ENCODE measurements around the gene KCNQ1.

The KCNQ1 gene

DNA sequence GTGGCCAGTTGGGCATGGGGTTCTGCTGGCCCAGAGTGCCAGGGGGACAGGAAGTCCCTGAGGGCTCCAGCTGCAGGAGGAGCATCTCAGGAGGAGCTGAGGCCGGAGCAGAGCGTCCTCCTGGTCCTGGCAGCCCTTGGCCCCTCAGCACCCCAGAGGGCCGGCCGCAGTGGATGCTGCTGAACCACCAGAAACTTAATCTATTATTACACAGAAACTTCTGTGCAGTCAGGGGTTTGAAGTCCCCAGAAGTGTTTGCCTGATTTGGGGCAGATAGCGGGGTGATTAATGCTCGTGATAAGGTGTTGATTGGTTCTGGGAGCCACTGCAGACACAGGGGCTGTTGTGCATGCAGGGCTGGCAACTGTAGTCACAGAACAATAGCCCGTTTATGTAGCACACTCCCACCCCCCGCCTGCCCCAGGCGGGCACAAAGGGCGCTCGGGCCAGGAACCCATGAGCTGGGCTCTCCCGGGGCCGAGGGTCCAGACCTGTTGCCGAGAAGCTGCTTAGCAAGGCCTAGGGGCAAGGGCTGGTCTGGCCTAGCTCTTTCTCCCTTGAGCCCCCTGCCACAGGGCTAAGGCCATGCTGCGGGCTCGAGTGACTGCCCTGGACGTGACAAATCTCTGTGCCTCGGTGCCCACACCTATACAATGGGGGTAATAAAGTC, 284.0 kb downstream of the KCNQ1 start:
- DNase-seq, result no peak

DNA sequence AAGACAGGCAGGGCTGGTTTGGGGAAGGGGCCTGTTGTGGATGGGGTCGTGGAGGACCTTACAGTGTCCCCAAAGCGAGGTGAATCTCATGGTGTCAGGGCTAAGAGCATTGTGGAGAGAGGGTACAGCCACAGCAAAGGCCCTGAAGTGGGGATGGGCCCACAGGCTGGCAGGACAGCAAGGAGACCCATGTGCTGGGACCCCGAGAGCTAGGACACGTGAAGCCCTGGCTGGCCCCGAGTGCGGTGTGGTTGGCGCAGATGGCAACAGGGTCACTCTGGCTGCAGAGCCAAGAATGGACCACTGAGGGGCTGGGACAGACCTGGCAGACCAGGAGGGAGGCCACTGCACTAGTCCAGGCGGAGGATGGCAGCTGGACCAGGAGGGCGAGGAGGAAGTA, 285.0 kb downstream of the KCNQ1 start:
- no peak for DNase-seq

DNA sequence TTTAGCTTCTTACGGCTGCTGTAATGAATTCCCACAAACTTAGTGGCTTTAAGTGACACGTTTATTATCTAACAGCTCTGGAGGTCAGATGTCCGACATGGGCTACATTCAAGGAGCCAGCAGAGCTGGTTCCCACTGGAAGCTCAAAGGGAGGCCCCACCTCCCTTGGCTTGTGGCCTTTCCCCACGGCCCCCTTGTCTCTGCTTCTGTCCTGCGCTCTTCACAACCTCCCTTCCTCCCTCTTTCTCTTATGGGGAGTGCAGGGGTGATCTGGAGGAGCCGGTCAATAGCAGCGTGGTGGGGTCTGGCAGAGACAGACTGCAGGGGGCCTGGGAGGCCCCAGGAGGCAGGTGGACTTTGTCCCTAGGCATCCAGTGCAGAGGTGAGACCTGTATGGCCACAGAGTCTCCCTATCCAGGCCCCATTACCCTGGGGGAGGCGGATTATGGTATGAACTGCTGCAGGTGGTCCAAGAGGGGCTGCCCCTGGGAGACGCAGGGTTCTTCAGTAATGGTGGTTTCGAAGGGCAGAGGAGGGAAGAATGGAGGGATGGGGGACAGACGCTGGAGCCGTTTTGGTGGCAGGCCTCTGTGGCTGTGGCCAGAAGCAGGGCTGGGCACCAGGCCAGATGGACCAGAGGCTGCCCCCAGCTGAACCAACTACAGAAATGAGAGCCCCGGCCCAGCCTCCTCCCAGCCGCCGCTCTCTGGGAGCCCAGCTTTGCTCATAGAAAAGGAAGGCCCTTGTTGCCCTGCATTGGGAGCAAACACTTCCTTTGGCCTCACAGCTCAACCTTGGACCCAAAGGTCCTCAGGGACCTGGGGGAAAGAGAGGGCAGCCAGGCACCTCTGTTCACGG, 285.7 kb downstream of the KCNQ1 start:
- DNase-seq, result no peak

DNA sequence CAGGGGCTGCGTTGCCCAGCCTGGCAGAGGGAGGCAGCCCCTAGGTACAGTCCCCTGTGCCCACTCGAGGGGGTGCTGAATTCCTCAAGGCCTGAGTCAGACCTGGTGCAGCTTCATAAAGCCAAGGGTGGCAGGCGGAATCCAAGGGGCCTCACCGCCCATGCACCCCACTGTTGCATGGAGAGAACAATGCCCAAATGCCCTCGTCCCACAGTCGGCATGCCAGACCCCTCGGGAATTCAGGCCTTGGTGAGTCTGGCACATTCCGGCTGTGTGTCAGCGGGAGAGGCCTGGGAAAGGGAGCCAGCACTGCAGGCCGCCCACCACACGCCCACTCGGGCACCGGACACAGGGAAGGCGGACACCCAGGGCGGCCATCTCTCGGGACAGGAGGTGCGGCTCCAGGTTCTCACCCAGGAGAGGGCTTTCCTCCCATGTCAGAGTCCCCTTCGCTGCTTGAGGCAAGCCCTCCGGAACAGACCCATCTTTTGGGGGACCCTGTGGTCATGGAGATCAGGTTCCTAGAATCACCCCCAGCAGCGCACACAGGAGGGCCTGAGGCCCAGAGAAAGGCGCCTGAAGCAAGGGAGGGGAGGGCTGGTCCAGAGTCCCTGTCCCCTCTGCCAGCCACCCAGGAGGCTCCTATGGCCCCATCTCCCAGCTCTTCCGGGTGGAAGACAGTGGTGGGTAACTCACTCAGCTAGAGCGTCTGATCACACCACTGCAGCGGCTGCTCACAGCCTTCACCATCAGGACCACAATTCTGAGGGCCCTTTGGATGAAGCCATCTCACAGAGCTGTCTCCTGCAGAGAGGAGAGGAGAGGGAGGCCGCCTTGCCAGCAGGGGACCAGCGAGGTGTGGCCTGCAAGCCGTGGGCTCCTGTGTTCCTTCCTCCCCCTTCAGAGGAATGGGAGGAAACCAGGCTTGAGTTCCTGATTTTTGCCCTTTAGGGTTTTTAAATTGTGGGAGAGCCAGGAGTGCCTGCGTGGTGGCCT, 286.6 kb downstream of the KCNQ1 start:
- DNase-seq, result no peak

DNA sequence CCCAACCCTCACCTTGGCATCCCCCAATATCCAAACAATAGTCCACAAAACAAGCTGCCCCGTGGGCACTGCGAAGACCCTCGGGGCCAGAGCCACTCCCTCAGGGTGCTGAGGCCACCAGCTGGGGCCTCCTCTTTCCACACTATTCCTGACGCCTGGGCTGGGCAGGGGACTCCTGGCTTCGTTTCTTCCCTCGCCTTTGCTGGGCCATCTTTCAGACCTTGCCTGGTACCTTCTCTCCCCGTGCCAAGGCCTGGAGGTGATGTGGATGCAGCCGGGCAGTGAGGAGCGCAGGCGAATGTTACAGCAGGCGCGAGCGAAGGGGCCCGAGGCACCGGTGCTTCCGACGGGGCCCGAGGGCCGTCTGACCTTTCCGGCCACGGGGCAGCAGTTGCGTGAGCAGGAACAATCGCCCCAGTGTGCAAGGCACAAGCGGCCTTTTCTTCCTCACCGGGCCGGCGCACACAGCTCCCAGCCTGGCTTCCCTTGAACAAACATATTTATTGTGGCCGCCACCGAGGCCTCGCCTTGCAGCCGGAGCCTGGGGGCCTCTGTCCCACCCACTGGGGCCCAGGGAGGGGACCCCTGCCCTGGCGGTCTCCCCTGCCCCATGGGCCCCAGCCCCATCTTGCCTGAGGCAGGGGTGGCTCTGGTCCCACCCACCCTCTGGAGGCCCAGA, 287.6 kb downstream of the KCNQ1 start:
- DNase-seq, result no peak

DNA sequence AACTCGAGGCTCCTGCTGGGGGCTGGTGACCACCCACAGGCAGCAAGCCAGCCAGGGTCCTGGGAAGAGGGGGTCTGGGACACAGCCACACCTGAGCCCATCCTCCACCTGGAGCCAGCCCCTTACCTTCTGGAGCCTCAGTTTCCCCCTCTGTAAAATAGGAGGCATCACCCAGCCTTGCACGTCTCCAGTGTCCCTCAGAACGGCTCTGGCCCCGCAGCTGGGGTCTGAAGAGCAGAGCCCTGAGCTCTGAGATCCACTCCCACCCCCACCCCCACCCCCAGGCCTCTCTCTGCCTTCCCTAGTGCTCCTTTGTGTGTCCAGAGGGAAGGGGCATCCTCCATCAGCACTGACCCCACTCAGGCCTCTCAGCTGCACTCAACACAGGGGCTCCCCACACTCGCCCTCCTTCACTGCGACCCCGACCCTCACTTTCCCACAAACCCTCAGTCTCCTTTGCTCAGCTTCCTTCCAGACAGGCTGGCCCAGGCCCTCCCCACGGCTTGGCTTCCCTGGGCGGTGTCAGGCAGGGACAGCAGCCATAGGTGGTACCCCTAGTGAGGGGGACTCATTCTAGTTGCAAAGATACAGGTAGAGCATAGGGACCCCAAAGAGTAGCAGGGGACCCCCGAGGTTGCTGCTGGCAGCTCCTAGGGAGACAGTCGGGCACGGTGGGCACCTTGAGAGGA, 288.3 kb downstream of the KCNQ1 start:
- no peak for DNase-seq

DNA sequence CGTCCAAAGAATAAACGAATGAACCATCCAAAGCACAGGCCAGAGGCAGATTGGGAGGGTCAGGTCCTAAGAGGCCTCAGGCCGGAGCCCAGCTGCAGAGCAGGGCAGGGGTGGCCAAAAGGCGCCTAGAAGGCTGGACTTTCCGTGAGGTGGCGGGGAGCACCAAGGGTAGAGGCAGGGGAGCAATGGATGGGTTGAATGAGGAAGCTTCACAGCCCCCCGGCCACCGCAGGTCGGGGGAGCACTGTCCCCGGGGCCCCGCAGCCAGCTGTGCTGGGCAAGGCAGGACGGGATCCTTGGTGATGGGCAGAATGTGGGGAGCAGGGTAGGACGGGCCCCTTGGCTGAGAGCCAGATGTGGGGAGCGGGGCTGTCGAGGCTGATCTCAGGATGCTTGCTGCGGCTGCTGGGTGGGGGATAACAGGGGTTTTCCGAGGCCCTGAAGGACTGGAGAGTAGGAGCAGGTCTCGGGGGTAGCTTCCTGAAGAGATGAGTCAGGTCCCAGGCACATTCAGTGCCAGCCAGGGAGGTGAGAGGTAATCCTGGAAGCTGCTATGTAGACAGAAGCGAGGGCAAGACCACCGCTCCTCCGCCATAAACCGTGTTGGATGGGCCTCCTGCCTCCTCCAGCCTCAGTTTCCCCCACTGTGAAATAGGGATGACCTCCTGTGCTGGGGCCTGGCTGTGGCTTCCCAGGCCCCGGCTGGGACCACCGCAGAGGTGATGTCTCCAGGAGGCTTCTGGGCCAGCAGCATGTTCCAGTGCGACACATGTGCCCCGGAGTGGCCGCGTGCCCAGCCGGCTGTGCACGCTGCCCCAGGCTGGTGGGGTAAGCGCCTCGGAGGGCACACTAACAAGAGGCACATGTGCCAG, 289.6 kb downstream of the KCNQ1 start:
- no peak for DNase-seq

DNA sequence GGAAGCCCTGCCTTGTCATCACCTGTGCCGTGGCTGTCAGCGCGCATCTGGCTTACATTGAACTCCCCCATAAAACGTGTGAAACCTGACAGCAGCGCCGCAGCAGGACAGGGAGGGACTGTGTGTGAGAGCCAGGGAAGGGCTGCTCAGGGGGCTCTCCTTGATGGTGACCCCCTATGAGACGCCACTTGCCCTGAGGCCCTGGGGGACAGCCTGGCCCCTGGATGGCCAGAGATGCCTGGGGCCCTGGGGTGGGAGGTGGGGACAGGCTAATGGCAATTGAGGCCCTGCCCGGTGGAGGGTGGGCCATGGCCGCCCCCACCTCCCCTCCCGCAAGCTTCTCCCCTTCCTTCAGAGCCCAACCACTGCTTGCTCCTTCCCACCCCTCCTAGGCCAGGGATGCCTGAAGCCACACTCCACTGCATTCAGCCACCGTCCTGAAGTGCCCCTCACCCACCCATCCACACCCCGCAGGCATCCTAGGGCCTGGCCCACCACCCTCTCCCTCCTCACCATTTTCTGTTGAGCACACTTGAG, 290.3 kb downstream of the KCNQ1 start:
- DNase-seq, result no peak

DNA sequence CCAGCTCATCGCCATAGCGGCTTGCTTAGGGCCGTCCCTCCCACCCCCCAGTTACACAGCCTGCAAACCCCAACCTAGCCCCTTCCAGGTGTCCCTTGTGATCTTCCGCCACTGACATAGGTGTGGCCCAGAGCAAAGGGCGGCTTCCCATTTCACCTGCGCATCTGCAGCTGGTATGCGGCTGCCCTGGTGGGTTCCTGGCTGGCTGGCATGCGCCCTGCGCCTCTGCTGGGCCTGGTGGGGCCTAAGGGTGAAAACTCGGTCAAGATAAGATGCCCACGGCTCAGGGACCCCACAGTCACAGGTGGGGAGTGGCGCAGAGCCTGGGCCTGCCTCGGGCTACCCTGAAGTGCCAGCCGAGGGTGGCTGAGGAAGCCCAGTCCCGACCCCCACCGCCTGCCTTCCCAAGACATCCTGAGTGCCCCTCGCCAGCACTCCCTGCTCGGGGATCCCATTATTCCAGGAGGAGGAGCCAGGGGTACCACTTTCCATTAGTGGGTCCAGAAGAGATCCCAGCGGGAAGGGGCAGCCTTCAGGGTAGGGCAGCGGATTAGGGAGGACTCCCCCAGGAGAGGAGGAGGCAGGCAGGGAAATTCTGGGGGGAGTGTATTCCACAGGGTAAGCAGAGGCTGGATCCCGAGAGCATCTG, 291.9 kb downstream of the KCNQ1 start:
- DNase-seq, result no peak

DNA sequence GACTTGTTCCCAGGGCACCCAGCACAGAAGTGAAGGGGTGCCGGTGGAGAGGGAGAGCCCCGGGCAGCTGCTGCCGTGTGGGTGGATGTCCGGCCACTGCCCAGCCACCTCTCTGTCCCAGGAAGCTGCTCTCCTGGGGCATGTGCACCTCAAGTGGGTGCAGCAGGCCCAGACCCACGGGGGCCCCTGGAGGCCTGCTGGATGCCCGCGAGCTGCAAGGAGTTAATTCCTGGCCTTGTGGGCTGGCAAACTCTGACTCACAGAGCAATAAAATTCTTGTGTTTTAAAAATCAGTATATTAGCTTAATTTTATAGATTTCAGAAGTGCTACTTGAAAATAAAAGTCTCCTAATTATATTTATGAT, 292.4 kb downstream of the KCNQ1 start:
- no peak for DNase-seq

DNA sequence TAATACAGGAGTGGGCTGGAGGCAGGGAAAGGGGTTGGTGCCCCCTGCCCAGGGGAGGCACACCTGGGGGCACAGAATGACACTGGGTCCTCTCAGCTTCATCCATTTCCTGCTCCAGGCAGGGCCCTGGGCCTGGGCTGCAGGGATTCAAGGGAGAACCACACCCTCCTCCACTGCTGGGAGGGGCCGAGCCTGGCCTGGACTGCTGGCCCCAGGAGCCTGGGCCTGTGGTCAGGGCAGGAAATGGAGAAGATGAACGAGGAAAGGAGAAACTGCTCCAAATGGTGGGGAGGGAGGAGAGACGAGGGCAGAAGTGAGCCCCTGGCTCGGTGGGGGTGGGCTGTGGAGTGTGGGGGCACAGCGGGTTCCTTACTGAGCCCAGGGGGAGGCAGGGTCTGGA, 293.1 kb downstream of the KCNQ1 start:
- no peak for DNase-seq

DNA sequence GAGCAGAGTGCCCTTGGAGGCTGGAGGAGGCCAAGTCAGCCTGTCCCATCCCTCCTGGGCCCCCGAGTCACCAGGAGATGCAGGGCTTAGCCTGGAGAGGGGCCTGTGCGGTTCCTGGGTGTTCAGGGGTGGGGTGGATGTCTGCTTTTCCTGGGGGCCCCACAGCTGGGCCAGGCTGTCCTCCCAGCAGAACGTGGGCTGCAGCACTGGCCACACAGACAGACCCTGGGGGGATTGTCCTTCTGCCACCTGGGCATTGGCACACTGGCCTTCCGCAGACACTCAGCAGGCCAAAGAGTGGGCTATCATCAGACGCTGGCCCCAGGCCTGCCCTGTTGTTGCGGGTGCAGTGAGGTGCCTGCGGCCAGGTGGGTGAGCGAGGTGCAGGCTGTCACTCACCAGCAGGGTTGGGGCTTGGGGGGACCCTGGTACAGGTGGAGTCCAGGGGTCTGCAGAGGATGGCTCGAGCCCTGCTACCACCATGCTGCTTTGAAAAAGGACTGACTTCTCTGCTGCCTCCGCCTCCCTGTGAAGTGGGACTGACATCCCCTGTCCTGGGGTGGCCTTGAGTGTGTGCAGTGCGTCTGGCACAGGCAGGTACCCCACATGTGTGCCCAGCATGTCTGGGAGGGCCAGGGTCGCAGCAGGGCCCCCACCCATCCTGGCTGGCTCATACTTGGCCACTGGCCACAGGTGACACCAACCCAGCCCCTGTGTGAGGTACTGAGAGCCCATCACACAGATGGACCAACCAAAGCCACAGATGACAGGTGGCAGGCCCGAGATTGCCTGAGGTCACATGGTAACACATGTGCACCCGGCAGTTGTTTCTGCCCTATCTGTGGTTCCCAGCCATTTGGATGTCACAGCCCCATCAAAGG, 294.0 kb downstream of the KCNQ1 start:
- no peak for DNase-seq

DNA sequence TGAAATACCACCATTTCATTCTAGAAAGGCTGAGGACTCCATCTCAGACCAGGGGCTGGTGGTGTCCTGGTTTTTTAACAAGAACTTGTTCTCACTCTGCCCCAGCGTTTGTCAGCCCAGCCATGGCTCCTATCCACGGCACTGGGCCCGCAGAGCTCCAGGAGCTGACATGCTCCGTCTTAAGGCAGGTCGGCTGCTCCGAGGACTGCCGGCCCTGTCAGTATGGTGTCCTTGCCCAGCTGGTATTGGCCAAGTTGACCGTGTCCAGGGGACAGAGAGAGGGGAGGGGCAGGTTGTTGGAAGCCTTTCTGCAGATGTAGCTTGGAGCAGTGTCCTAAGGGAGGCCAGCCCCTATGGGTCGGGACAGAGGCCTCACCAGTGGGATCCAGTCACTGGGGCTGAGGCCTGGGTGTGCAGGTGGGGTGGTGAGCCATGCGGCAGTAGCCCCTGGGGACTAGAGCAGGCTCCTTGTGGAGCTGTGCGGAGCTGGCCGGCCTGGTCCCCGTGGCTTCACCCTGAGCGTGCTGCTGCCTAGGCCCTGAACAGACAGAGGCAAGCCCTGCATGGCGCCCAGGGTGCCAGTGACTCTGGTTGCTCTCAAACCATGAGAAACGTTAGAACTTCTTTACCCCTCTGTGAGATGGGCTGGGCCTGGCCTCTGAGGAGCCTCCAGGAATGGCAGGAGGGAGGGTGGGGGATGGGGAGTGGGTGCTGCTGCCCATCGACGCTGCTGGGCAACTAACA, 294.9 kb downstream of the KCNQ1 start:
- DNase-seq, result no peak

DNA sequence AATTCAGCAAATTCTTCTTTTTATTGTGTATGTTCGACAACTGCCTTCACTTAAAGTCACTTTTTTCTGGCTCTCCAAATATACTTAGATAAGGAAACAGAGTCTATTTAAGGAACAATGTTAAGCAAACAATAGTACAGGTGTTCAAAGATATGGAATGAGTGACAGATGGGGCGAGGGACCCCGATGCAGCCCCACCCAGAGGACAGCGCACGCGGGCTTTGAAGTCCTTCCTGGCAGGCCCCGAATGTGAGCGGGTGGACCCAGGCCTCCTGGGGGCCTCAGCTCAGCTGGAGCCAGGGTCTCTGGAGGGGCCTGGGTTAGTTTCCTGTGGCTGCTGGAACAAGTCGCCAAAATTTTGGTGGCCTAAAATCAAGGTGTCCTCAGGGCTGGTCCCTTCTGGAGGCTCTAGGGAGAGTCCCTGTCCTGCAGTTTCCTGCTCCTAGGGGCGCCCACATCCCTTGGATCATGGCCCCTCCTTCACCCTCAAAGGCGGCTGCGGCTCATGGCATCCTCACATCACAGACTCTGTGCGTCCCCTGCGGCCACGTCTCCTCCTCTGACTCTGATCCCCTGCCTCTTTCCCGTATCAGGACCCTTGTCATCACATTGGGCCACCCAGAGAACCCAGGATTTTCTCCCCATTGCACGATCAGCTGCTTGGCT, 295.6 kb downstream of the KCNQ1 start:
- DNase-seq, result no peak

DNA sequence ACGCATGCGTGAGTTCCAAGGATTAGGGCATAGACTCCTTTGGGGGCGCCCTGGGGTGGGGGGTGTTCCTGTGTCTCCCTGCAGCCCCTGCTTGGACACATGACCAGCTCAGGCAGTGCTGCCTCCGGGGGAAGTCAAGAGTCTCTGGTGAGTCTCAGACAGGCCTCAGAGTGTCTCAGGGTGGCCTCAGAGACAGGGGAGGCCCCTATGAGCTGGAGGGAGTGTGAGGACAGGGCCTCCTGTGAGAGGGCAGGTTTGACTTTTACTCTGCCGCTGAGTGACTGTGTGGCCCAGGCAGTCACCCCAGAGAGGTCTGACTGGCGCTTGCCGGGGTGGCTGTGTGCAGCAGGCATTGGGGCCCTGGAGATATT, 296.2 kb downstream of the KCNQ1 start:
- DNase-seq, result no peak

DNA sequence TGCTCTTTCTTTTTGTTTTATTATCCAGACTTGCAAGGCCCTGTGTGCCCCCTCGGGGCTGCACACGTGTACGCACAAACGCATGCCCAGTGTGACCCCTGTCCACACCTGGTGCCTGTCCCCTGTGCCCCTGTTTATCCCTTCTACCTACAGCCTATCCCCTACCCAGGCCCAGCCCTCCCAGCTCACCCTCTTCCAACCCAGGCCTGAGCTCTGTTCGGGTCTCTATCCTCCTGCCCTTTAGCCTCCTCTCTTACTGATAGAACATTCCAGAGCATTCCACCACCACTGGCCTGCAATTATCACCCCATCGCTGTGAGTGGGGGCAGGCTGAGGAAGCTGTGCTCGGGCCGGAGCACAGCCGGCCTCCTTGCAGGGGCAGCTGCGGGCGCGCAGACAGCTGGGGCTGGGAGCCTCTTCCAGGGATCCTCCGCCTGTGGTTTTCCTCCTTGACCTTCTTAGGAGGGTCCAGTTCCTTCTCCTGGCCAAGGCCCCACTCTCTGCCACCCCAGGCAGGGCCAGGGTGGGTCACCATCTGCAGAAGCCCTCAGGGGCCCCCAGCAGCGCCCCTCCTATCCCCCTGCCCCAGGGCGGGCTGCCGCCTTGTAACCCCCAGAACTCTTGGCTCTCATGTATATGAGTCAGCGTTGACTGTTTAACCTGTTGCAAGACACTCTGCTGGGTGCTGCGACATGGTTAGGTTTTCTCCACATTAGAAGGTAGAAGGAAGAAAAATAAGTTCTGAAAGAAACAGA, 296.7 kb downstream of the KCNQ1 start:
- DNase-seq, result no peak

DNA sequence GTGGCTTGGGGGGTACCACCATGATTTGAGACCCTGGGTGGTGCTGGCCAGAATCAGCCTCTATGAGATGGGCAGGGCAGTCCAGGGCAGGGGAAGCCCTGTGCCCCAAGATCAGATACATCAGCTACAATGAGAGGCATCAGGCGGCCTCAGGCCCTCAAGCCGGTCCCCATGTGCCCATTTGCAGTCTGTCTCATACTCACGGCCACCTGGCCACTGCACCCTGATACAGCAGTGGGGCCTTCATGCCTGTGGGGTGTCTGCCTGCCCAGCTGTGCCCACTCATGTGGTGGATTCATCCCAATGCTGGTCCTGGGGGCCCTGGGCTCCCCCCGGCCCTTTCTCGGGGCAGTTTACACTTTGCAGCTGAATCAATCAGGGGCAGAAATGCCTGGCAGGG, 297.4 kb downstream of the KCNQ1 start:
- DNase-seq, result no peak

All from NCI-H2171 (cell line).